CD1c-positive myeloid dendritic cell (primary cell): ENCODE results near the gene KLB.
"Not testable (repeated sequence)": the region's sequence is repeated elsewhere in the genome, so short reads cannot be mapped to it uniquely, and the experiment has no call there.

Experiments
- DNase-seq: peaks from one replicate; pipeline ENCODE4 v3.0.0-alpha.2; 2016; ENCODE audit errors: extremely low spot score

KLB gene

GRCh38 chr4:39426728-39427127, 20.0 kb downstream of the KLB start:
- DNase-seq, result no peak

DNA sequence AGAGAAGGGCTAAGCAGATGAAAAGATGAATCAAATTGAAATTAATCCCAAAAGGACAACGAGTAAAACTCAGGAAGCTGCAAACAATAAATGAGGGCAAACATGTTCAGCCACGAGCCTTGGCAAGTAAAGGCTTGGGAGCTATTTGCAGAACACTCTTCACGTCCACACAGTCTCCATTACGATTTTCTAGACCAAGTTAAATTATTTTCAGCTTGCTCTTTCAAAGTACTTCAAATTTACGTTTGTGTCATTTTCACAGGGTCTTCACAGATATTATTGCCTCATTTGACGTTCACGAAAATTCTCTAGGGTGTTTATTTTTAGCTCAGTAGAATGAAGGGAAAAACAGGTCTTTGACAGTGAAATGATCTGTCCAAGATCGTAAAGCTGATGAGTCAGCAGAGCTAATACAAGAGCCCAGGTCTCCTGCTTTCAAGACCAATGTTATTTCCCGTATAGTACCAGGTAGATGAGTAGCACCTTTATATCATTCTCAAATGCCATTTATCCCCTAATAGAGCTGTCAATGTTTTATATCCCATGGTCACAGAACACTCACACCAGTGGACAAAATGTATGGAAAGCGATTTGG, 20.9 kb downstream of the KLB start:
- no peak for DNase-seq

DNA sequence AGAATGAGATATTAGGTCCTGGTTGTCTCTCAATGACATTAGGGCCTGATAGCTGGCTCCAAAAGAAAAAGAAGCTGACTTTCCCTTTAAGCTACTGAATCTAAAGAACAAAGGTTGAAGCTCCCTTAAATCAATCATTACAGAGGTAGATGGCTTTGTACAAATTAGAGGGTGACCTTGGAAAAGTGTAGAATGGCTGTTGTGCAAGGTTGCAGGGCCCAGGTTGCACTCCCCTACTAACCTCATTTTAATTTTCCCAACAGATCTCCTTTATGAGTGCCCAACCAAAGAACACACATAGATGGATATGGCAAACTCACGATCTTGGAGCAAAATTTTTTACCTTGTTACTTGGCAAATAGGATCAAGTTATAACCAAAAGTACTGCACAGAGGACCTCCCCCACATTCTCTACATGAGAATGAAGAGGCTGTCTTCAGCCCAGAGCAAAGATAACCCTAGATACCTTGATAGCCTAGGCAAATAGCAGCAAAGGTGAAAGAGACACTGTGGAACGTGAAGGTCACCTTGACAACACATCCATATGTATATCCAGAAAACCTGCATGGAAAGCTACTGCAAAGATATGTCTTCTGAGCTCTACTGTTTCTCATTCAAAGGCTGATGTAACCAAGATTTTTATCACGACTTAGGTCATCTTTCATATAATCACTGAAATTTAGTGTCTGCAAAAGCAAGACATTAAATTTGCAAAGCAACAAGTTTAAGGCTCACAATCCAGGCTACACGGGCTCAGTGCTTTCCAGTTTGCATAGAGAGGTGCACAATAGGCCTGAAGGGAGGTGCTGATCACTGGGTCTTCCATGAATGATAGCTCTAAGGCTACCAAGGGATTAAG, 23.0 kb downstream of the KLB start:
- DNase-seq, result no peak

DNA sequence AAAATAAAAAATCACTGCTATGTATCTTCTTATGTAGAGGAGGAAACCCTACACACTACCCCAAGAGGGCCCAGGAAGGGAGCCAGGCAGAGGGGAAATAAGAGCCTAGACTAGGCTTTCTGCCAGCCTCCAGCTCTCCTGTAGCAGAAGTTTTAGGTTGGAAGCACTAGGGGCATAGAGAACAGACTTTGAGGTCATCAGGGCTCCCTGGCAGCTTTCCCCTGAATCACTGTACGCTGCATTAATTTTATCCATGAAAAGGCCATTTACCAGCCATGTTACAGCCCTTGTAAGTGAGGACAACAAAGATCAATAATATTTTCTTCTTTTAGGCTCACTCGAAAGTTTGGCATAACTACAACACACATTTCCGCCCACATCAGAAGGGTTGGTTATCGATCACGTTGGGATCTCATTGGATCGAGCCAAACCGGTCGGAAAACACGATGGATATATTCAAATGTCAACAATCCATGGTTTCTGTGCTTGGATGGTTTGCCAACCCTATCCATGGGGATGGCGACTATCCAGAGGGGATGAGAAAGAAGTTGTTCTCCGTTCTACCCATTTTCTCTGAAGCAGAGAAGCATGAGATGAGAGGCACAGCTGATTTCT, 27.3 kb downstream of the KLB start:
- no peak for DNase-seq

DNA sequence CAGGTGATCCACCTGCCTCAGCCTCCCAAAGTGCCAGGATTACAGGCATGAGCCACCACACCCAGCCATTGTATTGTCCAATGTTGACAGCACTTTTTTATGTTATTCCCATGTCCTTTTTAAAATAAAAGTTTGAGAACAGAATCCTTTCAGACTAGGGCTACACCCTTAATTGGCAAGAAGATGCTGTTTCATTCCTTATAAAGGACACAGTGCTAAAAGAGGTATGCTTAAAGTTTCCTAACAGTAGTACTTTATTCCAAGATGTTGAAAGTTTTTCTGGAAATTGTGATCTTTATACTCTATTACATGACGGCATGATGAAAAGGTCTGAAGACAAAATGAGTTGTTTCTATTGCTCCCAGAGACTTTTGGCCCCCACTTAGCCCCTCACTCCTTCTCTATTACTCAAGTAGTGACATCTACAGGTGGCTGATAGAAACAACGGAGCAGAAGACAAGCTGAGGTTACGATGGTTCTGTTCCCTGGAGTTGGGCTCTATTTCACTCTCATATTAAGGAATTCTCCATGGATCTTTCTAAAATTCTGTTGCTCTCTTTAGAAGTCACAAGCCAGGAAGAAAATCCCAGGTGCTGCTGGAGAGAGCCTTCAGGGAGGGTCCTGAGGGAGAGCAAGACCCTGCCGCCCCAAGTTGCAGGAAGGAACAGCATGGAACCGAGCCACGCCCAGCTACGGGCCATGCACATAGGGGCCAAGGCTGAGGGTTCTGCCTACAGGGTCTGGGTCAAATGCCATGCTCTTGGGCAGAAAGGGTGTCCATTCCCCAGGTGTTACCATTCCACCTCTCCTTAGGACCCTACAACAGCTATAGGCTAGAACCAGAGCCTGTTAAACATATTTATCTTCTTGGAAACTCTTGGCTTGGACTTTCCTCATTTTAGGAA, 29.2 kb downstream of the KLB start:
- no peak for DNase-seq

GRCh38 chr4:39441593-39441992, 34.9 kb downstream of the KLB start:
- no peak for DNase-seq

- DNase-seq, result no peak
Measured at GRCh38 chr4:39442998-39443397, 36.3 kb downstream of the KLB start.

- DNase-seq, result no peak
Measured at GRCh38 chr4:39446483-39446841, 39.7 kb downstream of the KLB start.

DNA sequence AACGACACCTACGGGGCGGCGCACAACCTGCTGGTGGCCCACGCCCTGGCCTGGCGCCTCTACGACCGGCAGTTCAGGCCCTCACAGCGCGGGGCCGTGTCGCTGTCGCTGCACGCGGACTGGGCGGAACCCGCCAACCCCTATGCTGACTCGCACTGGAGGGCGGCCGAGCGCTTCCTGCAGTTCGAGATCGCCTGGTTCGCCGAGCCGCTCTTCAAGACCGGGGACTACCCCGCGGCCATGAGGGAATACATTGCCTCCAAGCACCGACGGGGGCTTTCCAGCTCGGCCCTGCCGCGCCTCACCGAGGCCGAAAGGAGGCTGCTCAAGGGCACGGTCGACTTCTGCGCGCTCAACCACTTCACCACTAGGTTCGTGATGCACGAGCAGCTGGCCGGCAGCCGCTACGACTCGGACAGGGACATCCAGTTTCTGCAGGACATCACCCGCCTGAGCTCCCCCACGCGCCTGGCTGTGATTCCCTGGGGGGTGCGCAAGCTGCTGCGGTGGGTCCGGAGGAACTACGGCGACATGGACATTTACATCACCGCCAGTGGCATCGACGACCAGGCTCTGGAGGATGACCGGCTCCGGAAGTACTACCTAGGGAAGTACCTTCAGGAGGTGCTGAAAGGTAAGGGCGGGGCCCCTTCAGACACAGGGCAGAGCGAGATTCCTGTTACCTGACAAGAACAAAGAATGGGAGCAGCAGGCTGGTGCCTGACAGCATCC, 40.3 kb downstream of the KLB start:
- DNase-seq, result peak; percentile 70

DNA sequence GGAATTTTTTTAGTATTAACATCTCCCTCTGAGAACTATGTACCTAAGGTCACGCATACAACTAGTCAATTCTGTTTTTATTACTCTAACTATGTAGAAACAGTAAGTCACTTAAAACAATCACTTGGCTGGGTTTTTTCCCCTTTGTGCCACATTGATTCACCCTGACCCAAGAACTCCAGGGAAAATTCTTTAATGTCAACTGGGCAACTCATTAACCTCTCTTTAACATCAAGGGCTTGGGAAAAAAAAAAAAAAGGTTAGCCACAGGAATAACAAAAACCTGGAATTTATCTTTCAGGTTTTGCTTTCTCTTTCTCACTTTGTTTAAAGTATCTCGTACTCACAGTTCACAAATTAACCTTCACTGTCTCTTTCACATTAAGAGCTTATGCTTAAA, 43.9 kb downstream of the KLB start:
- DNase-seq, result no peak

DNA sequence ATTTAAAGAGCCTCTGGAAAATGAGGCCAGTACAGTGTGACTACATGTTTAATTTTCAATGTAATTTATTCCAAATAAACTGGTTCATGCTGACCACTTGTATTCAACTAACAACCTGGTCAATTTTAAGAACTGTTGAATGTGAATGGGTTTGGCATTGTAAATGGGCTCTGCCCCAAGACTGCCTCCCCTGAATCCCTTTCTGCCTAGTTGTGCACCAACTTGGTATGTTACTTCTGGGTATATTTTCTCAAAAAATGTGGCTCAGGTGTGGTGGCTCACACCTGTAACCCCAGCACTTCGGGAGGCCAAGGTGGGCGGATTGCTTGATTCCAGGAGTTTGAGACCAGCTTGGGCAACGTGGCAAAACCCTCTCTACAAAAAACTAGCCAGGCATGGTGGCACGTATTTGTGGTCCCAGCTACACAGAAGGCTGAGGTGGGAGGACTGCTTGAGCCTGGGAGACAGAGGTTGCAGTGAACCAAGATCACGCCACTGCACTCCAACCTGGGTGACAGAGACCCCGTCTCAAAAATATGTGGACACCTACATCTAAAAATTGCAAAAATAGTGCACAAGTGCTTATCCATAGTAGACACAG, 44.8 kb downstream of the KLB start:
- no peak for DNase-seq

GRCh38 chr4:39452153-39452859, 45.6 kb downstream of the KLB start:
- no peak for DNase-seq

- no peak for DNase-seq
Measured at GRCh38 chr4:39452860-39453587, 46.3 kb downstream of the KLB start.

DNA sequence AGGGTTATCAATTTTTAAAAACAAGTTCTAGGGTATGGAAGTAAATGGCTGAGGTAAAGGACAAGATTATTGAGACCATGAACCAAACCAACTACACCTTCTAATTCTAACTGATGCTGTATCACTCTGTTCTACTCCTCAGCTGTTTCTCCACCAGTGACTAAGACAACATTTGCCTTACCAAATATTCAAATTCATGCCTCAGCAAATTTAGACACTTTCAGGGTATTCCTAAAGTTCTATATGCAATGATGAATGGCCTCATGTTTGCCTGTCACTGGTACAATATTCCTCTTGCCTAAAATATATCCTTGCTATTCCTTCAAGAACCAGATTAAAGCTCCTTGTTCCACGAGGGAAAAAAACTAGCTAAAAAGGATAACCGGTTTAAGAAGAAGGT, 47.0 kb downstream of the KLB start:
- DNase-seq, result no peak

DNA sequence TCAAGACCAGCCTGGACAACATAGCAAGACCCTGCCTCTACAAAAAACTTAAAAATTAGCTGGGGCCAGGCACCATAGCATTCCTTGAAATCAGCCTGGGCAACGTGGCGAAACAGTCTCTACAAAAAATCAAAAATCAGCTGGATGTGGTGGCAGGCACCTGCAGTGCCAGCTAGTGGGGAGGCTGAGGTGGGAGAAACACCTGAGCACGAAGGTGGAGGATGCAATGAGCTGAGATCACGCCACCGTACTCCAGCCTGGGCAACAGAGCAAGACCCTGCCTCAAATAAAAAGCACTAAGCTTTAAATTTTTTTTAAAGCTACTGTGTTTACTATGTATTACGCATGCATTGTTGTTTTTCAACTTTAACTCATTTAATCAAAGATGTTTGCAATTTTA, 48.8 kb downstream of the KLB start:
- DNase-seq, result no peak

GRCh38 chr4:39456946-39457763, 50.4 kb downstream of the KLB start:
- DNase-seq, result no peak

DNA sequence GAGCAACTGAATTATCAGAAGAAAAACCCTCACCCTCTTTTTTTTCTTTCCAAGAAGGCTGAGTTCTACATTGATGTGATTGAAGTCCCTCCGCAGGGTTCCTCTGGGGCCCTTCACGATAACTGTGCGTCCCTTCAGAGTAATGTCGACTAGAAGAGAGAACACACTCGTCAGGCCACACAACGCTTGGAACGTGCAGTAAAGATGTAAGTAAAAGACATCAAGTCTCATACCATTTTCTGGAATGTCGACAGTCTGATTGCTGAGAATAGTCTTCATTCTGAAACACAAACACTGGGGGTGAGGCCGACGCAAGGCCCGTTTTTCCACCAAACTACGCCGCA, 51.4 kb downstream of the KLB start:
- DNase-seq, result not testable (repeated sequence)

- DNase-seq, result peak; percentile 99
Measured at GRCh38 chr4:39458505-39459300, 52.0 kb downstream of the KLB start, which contains the start of the genes LIAS and RPL9. Gene LIAS (plus strand): TSS chr4:39459056. CDS start chr4:39459118, 62 bp downstream. Gene RPL9 (minus strand): TSS chr4:39458922. CDS start chr4:39458439, 483 bp downstream.
